A549 (cell line): Measurements from ENCODE around the gene GLIS1. TPM values are rescaled to one million over a fixed set of nuclear protein-coding genes. Genes with fewer than 3 reads are reported as not detected.

Source experiments
- ATAC-seq, 2 experiments: fragments of 200-7000 bp in 1 of 2; fragments of >200 bp in 1 of 2; cut with Nextera tagmentation in 1 of 2; cut with Tn5 transposase in 1 of 2; 3 replicates each; pipeline versions ENCODE4 v1.8.0 to v1.9.1; 2018 to 2020; ENCODE audit warnings: mild to moderate bottlenecking in 1 of 2, moderate library complexity in 1 of 2
- CTCF ChIA-PET: fragments of 300-600 bp; sonication (Branson Sonifier 250); formaldehyde crosslinking; extraction: SDS; loops from one replicate; lab custom pipeline; 2021; ENCODE audit warnings: antibody characterized with exemption, inconsistent platforms; lab: Yijun Ruan, JAX
- POLR2A ChIA-PET: fragments of 350-600 bp; formaldehyde crosslinking; extraction: SDS; loops from one replicate; lab custom pipeline; 2021; ENCODE audit warnings: antibody characterized with exemption, inconsistent platforms; lab: Yijun Ruan, JAX
- DNase-seq, 2 experiments: peaks; one replicate each; pipeline versions ENCODE4 v3.0.0 to v3.0.0-alpha.2; 2011 to 2016; ENCODE audit warnings: low read depth in 1 of 2, low spot score in 1 of 2
- FAIRE-seq: peaks from 2 replicates; lab custom pipeline; 2011; peaks lifted over from hg19 to GRCh38; lab: Jason Lieb, UNC
- H3K27ac ChIP-seq, 2 experiments: fragments of >200 bp; sonication (Bioruptor Twin); formaldehyde crosslinking; 3 replicates each; pipeline ENCODE4 v1.5.1; 2016 to 2017
- H3K4me1 ChIP-seq: fragments of >200 bp; sonication (Bioruptor Twin); formaldehyde crosslinking; 3 replicates; pipeline ENCODE4 v1.6.1; 2016
- H3K4me2 ChIP-seq: fragments of >200 bp; sonication (Bioruptor Twin); formaldehyde crosslinking; 3 replicates; pipeline ENCODE4 v1.6.1; 2016
- H3K4me3 ChIP-seq: fragments of >200 bp; sonication (Bioruptor Twin); formaldehyde crosslinking; 3 replicates; pipeline ENCODE4 v1.5.1; 2016
- H3K9me3 ChIP-seq: fragments of >200 bp; sonication (Bioruptor Twin); formaldehyde crosslinking; 3 replicates; pipeline ENCODE4 v1.6.1; 2016
- ATOH8 ChIP-seq: fragments of 250-450 bp; sonication (Bioruptor Pico); IDR thresholded peaks from 2 replicates; pipeline ENCODE4 v1.5.0; 2020; ENCODE audit warnings: low read depth, mild to moderate bottlenecking, moderate library complexity
- CBX8 ChIP-seq: fragments of 200-600 bp; sonication (generic); IDR thresholded peaks from 2 replicates; pipeline ENCODE4 v1.6.1; 2016
- CEBPB ChIP-seq, 2 experiments: fragments of >200 bp in 1 of 2; sonication (Bioruptor Twin) in 1 of 2; formaldehyde crosslinking in 1 of 2; IDR thresholded peaks; 2 replicates each; pipeline ENCODE4 v1.6.1; 2012 to 2016
- CHD4 ChIP-seq: fragments of 200-600 bp; sonication (generic); IDR thresholded peaks from 2 replicates; pipeline ENCODE4 v1.6.1; 2016; ENCODE audit warnings: antibody characterized with exemption, mild to moderate bottlenecking, borderline replicate concordance
- CTCF ChIP-seq: fragments of >200 bp; sonication (Bioruptor Twin); formaldehyde crosslinking; IDR thresholded peaks from 3 replicates; pipeline ENCODE4 v1.5.1; 2016
- EHMT2 ChIP-seq: fragments of 200-600 bp; sonication (generic); IDR thresholded peaks from 2 replicates; pipeline ENCODE4 v1.6.1; 2016; ENCODE audit warnings: antibody characterized with exemption, low read depth, mild to moderate bottlenecking, moderate library complexity
- EP300 ChIP-seq, 2 experiments: fragments of >200 bp; sonication (Bioruptor Twin); formaldehyde crosslinking; IDR thresholded peaks; 2 replicates in 1 of 2; 3 replicates in 1 of 2; pipeline ENCODE4 v1.6.1; 2016 to 2017
- FOSB ChIP-seq: fragments of 250-450 bp; sonication (Bioruptor Pico); IDR thresholded peaks from 2 replicates; pipeline ENCODE4 v1.5.0; 2020; ENCODE audit warnings: mild to moderate bottlenecking, moderate library complexity
- HOXA7 ChIP-seq: fragments of 250-450 bp; sonication (Bioruptor Pico); IDR thresholded peaks from 2 replicates; pipeline ENCODE4 v1.5.0; 2020; ENCODE audit warnings: mild to moderate bottlenecking, moderate library complexity
- KDM1A ChIP-seq: fragments of 200-600 bp; sonication (generic); IDR thresholded peaks from 2 replicates; pipeline ENCODE4 v1.6.1; 2016; ENCODE audit warnings: low read depth, mild to moderate bottlenecking
- KDM5A ChIP-seq: fragments of 200-600 bp; sonication (generic); IDR thresholded peaks from 2 replicates; pipeline ENCODE4 v1.6.1; 2016; ENCODE audit warnings: antibody characterized with exemption, mild to moderate bottlenecking
- MAFK ChIP-seq: fragments of 450-650 bp; IDR thresholded peaks from 2 replicates; pipeline ENCODE4 v1.6.1; 2014; ENCODE audit not compliant: partially characterized antibody
- MAZ ChIP-seq: fragments of 150-350 bp; IDR thresholded peaks from 2 replicates; pipeline ENCODE4 v1.6.1; 2014; ENCODE audit warnings: antibody characterized with exemption, low read depth, low read length, borderline replicate concordance
- NPAS2 ChIP-seq: fragments of 250-450 bp; sonication (Bioruptor Pico); IDR thresholded peaks from 2 replicates; pipeline ENCODE4 v1.8.0; 2022; ENCODE audit warnings: mild to moderate bottlenecking, moderate library complexity, borderline replicate concordance
- NR3C1 ChIP-seq: fragments of >200 bp; sonication (Bioruptor Twin); formaldehyde crosslinking; IDR thresholded peaks from 3 replicates; pipeline ENCODE4 v1.6.1; 2017
- PBX3 ChIP-seq: IDR thresholded peaks from 2 replicates; pipeline ENCODE4 v1.6.1; 2012
- POLR2AphosphoS2 ChIP-seq: conservative IDR thresholded peaks from 2 replicates; pipeline ENCODE4 v1.6.1; 2012; ENCODE audit warnings: low read length, improper control_type of control experiment, inconsistent platforms
- RCOR1 ChIP-seq: fragments of 150-350 bp; IDR thresholded peaks from 2 replicates; pipeline ENCODE4 v1.6.1; 2014; ENCODE audit warnings: antibody characterized with exemption, low read length, low read depth
- RNF2 ChIP-seq: fragments of 200-600 bp; sonication (generic); IDR thresholded peaks from 2 replicates; pipeline ENCODE4 v1.6.1; 2016; ENCODE audit warnings: low read depth, mild to moderate bottlenecking, antibody characterized with exemption, moderate library complexity, borderline replicate concordance
- TFCP2L1 ChIP-seq: fragments of 250-450 bp; sonication (Bioruptor Pico); IDR thresholded peaks from 2 replicates; pipeline ENCODE4 v1.5.0; 2021; ENCODE audit warnings: mild to moderate bottlenecking
- ZSCAN20 ChIP-seq: fragments of 250-450 bp; sonication (Bioruptor Pico); IDR thresholded peaks from 2 replicates; pipeline ENCODE4 v1.8.0; 2022; ENCODE audit warnings: mild to moderate bottlenecking, moderate library complexity
- WGBS: methylation state at CpG from one replicate; pipeline ENCODE4 v1.1.6; 2017; ENCODE audit errors: missing lambda C conversion rate; 5-methylcytosine and 5-hydroxymethylcytosine counted together
- polyA plus RNA-seq, 4 experiments: library from polyadenylated mRNA; depleted of rRNA in 3 of 4; stranded (reverse); fragments of >200 nt; fragmentation: RNase III in 1 of 4; extraction: RNeasy Plus Mini Kit Qiagen cat#74134 plus additional on column Dnase treatment in 1 of 4; gene quantifications; 2 replicates in 3 of 4; 3 replicates in 1 of 4; pipeline ENCODE4 v1.2.3, GENCODE V29; 2011 to 2017

The GLIS1 gene
- polyA plus RNA-seq, 2 of the 4 experiments (the other 2 are of a cell fraction) = 0.04 TPM; not detected in 1

- Histone ChIP-seq H3K9me3 (no peaks in the 10 kb centered on the region), H3K4me3 (no peak overlapping the region), H3K4me1 (no peaks in the 10 kb centered on the region), H3K27ac (no peak overlapping the region), H3K4me2 (no peak overlapping the region)
- DNase-seq (no peak), ATAC-seq (no peak), FAIRE-seq (no peak)
- 55% methylated on average over 2 of the region's 2 CpGs for WGBS
- TF ChIP-seq RNF2 = no peak
- no peak for TF ChIP-seq EP300 (IDR thresholded peaks at IDR 0.05)
- no peak for TF ChIP-seq NR3C1
- TF ChIP-seq PBX3 = no peak
- no peak for TF ChIP-seq ZSCAN20
- TF ChIP-seq CHD4 = no peak
- no peak for TF ChIP-seq KDM1A
- no peak for TF ChIP-seq CBX8
- no peak for TF ChIP-seq CTCF
- TF ChIP-seq POLR2AphosphoS2 = no peak
- no peak for TF ChIP-seq RCOR1
- TF ChIP-seq NPAS2 (CRISPR knock-in tag) = no peak
- no peak for TF ChIP-seq MAFK
- no peak for TF ChIP-seq TFCP2L1 (CRISPR knock-in tag)
- no peak for TF ChIP-seq EHMT2
- TF ChIP-seq CEBPB (IDR thresholded peaks at IDR 0.05) = no peak
- ChIA-PET CTCF (interaction anchor here (0.5 to 0.6 kb wide), 2 partner anchors 14 to 126 kb away, joined by 3 read pairs; partner anchors contain the start of gene DMRTB1), POLR2A (no interaction called here)
These were observed 154.2 kb downstream of the GLIS1 start for GRCh38 chr1:53584777-53585107.

- TF ChIP-seq FOSB (CRISPR knock-in tag) = no peak
- TF ChIP-seq KDM5A = no peak
- TF ChIP-seq ATOH8 (CRISPR knock-in tag) = no peak
- no peak for TF ChIP-seq MAZ
- TF ChIP-seq NPAS2 (CRISPR knock-in tag) = no peak
- TF ChIP-seq HOXA7 (CRISPR knock-in tag) = no peak
- FAIRE-seq = no peak
- Histone ChIP-seq H3K4me3 (no peak overlapping the region), H3K4me1 (no peaks in the 10 kb centered on the region), H3K27ac (no peak overlapping the region), H3K4me2 (no peak overlapping the region), H3K9me3 (no peaks in the 10 kb centered on the region)
- 50% methylated on average over 9 of the region's 11 CpGs for WGBS
- CTCF ChIA-PET = interaction anchor here (0.5 to 0.6 kb wide), 2 partner anchors 14 to 125 kb away, joined by 3 read pairs; partner anchors contain the start of gene DMRTB1
- POLR2A ChIA-PET = no interaction called here
- no peak for DNase-seq
- ATAC-seq = no peak
These were observed 154.8 kb downstream of the GLIS1 start for GRCh38 chr1:53583868-53584776.
